ENCODE results near the gene KLHL24.
"Not testable (repeated sequence)": the region's sequence is repeated elsewhere in the genome, so short reads cannot be mapped to it uniquely, and the experiment has no call there.

KLHL24 gene

DNA sequence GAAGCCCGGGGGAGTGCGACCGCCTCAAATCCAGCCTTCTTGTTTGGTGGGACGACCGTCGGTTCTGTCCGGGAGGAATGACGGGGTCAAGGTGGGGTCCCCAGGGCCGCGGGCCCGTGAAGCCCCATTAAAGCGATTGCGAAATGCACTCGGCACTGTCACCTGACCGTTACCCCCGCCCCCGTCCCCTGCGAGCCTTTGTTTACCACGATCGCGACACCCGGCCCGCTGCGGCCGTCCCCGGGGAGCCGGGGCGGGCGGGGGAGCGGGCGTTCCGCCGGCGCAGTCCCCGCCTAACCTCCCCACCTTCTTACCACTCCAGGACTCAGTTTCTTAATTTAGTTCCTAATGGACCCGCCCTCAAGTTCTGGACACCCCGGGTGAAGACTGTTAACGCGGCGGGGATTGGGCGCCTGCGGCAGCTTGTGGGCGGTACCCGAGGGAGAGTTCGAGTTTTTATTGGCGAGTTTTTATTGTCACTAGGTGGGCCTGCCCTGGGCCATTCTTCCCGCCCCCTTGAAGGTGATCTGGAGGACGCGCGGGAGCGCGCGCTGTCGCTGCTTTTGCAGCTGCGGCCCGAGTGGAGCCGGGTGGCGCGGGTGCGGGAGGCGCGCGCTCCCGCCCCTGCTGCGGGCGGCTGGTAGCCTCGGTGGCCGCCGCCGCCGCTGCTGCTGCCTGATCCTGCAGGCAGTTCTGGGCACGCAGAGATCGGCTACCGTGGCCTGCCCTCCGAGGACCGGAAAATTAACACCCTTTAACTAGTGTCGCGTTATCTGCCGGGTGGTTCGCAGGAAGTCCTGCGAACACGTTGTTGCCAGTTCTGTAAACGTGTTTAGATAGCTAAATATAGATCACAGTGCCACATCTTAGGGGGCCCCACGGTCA, 1.0 kb downstream of the KLHL24 start:
- peak overlapping the region; percentile 90 for H3K4me3 ChIP-seq (ENCODE audit: low read depth, low read length)
- no peak for TF ChIP-seq CTCF (IDR thresholded peaks at IDR 0.05; ENCODE audit: control insufficient read depth, extremely low read depth, insufficient read depth)
- DNase-seq (ENCODE audit: low read depth) = peak; percentile 93

DNA sequence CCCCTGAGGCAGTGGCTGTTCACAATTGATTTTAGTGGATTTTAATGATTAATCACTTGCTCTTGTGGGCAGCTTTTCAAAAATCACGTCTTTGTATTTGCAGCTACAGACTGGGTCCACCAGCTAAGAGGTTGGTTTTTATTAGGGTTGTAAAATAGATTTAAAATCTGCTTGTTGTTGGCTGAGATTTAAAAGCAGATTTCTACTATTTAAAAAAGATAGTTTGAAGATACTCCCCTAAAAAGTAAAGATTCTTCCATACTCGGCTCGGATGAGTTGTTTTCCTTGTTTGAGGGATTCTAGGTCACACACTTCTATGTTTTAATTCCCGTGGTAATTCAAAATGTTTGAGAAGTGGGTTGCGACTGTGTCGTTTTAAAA, 1.7 kb downstream of the KLHL24 start:
- TF ChIP-seq CTCF (IDR thresholded peaks at IDR 0.05; ENCODE audit: control insufficient read depth, extremely low read depth, insufficient read depth) = no peak
- peak overlapping the region; percentile 90 for H3K4me3 ChIP-seq (ENCODE audit: low read depth, low read length)
- no peak for DNase-seq (ENCODE audit: low read depth)

- H3K4me3 ChIP-seq (ENCODE audit: low read depth, low read length) = peak overlapping the region; percentile 90
- DNase-seq (ENCODE audit: low read depth) = not testable (repeated sequence)
These were observed 2.2 kb downstream of the KLHL24 start for GRCh38 chr3:183637633-183638032.

GRCh38 chr3:183638101-183638852, 2.9 kb downstream of the KLHL24 start:
- no peak for TF ChIP-seq CTCF (IDR thresholded peaks at IDR 0.05; ENCODE audit: control insufficient read depth, extremely low read depth, insufficient read depth)
- DNase-seq (ENCODE audit: low read depth) = no peak
- H3K4me3 ChIP-seq (ENCODE audit: low read depth, low read length) = no peak overlapping the region

GRCh38 chr3:183640635-183641034, 5.2 kb downstream of the KLHL24 start:
- H3K4me3 ChIP-seq (ENCODE audit: low read depth, low read length); DNase-seq (ENCODE audit: low read depth): not testable (repeated sequence)

GRCh38 chr3:183641882-183642281, 6.5 kb downstream of the KLHL24 start:
- no peak overlapping the region for H3K4me3 ChIP-seq (ENCODE audit: low read depth, low read length)
- no peak for DNase-seq (ENCODE audit: low read depth)
- no peak for TF ChIP-seq CTCF (IDR thresholded peaks at IDR 0.05; ENCODE audit: control insufficient read depth, extremely low read depth, insufficient read depth)

DNA sequence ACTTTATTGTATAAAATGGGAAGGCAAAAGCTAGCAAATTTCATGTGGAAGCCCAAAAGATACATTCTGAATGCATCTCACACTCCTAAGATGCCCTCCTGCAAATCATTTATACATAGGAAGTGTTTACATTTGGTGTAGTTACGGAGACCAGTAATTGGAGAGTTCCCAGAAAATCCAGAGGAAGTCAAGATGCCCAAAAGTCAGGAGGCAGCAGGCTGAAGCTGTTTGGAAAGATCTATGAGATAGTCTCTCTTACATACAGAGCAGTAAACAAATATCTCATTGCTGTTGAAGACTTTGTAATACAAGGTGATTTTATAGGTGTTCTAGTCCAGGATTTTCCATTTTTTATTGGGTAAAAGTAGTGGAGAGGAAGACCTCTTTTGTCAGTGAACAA, 8.8 kb downstream of the KLHL24 start:
- no peak overlapping the region for H3K4me3 ChIP-seq (ENCODE audit: low read depth, low read length)
- no peak for TF ChIP-seq CTCF (IDR thresholded peaks at IDR 0.05; ENCODE audit: control insufficient read depth, extremely low read depth, insufficient read depth)
- peak; percentile 75 for DNase-seq (ENCODE audit: low read depth)
